ENCODE results near the gene ANP32B.

GRCh38 chr9:97982683-97983588 is at the start of gene ANP32B:
- TF ChIP-seq POLR2AphosphoS5 (IDR thresholded peaks at IDR 0.05; ENCODE audit: low read depth, low read length) = peak; percentile 46; the same call in 1 of the 2 replicates
- TF ChIP-seq TAF1 (IDR thresholded peaks at IDR 0.05; ENCODE audit: borderline replicate concordance, insufficient read depth, low read length) = peak; percentile 88
- TF ChIP-seq, protein P1, sequence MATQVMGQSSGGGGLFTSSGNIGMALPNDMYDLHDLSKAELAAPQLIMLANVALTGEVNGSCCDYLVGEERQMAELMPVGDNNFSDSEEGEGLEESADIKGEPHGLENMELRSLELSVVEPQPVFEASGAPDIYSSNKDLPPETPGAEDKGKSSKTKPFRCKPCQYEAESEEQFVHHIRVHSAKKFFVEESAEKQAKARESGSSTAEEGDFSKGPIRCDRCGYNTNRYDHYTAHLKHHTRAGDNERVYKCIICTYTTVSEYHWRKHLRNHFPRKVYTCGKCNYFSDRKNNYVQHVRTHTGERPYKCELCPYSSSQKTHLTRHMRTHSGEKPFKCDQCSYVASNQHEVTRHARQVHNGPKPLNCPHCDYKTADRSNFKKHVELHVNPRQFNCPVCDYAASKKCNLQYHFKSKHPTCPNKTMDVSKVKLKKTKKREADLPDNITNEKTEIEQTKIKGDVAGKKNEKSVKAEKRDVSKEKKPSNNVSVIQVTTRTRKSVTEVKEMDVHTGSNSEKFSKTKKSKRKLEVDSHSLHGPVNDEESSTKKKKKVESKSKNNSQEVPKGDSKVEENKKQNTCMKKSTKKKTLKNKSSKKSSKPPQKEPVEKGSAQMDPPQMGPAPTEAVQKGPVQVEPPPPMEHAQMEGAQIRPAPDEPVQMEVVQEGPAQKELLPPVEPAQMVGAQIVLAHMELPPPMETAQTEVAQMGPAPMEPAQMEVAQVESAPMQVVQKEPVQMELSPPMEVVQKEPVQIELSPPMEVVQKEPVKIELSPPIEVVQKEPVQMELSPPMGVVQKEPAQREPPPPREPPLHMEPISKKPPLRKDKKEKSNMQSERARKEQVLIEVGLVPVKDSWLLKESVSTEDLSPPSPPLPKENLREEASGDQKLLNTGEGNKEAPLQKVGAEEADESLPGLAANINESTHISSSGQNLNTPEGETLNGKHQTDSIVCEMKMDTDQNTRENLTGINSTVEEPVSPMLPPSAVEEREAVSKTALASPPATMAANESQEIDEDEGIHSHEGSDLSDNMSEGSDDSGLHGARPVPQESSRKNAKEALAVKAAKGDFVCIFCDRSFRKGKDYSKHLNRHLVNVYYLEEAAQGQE (IDR thresholded peaks at IDR 0.05; ENCODE audit: insufficient read depth in 1 of 2, low read depth in 2 of 2, low read length in 2 of 2) = no peak
- TF ChIP-seq SIN3A (IDR thresholded peaks at IDR 0.05; ENCODE audit: borderline replicate concordance, insufficient read depth, low read length) = no peak

Data from PFSK-1 (cell line).